H9 (cell line): Measurements from ENCODE around the gene NPHP4. TPM values are rescaled to one million over a fixed set of nuclear protein-coding genes. Genes with fewer than 3 reads are reported as not detected.

ENCODE experiments used
- DNase-seq: peaks from one replicate; pipeline ENCODE4 v3.0.0-alpha.2; 2017
- H2AFZ ChIP-seq: one replicate; pipeline ENCODE4 v1.6.1; 2013; ENCODE audit warnings: mild to moderate bottlenecking, low read length, control low read depth, moderate library complexity
- H2AK5ac ChIP-seq: 2 replicates; pipeline ENCODE4 v1.6.1; 2013; ENCODE audit warnings: low read length, control low read depth, mixed read lengths; ENCODE audit not compliant: insufficient read length
- H2BK120ac ChIP-seq: one replicate; pipeline ENCODE4 v1.6.1; 2013; ENCODE audit warnings: low read depth, mild to moderate bottlenecking, low read length, control low read depth, inconsistent platforms; ENCODE audit not compliant: poor library complexity, severe bottlenecking
- H2BK12ac ChIP-seq: 2 replicates; pipeline ENCODE4 v1.6.1; 2013; ENCODE audit warnings: low read length, control low read depth, mixed read lengths, low read depth; ENCODE audit not compliant: insufficient read length
- H2BK15ac ChIP-seq: 2 replicates; pipeline ENCODE4 v1.6.1; 2013; ENCODE audit warnings: low read depth, low read length, control low read depth
- H2BK20ac ChIP-seq: one replicate; pipeline ENCODE4 v1.6.1; 2013; ENCODE audit warnings: low read depth, mild to moderate bottlenecking, low read length, control low read depth, inconsistent platforms; ENCODE audit not compliant: poor library complexity, severe bottlenecking
- H2BK5ac ChIP-seq: 2 replicates; pipeline ENCODE4 v1.6.1; 2013; ENCODE audit warnings: low read length, control low read depth, mixed read lengths; ENCODE audit not compliant: insufficient read length
- H3K14ac ChIP-seq: 2 replicates; pipeline ENCODE4 v1.6.1; 2013; ENCODE audit warnings: low read length, control low read depth; ENCODE audit not compliant: insufficient read depth
- H3K18ac ChIP-seq: 2 replicates; pipeline ENCODE4 v1.6.1; 2013; ENCODE audit warnings: low read depth, mild to moderate bottlenecking, mixed read lengths, low read length, control low read depth; ENCODE audit not compliant: insufficient read length
- H3K23ac ChIP-seq: 2 replicates; pipeline ENCODE4 v1.6.1; 2013; ENCODE audit warnings: low read length, control low read depth, mixed read lengths, low read depth; ENCODE audit not compliant: insufficient read length
- H3K23me2 ChIP-seq: 2 replicates; pipeline ENCODE4 v1.6.1; 2013; ENCODE audit warnings: low read depth, mild to moderate bottlenecking, mixed read lengths, low read length, control low read depth; ENCODE audit not compliant: insufficient read length, poor library complexity, severe bottlenecking
- H3K27ac ChIP-seq: 2 replicates; pipeline ENCODE4 v1.5.1; 2013; ENCODE audit warnings: low read length, control low read depth, mixed read lengths, low read depth; ENCODE audit not compliant: insufficient read length
- H3K27me3 ChIP-seq: 2 replicates; pipeline ENCODE4 v1.6.1; 2013; ENCODE audit warnings: low read length, control low read depth, inconsistent platforms; ENCODE audit not compliant: insufficient read depth
- H3K4ac ChIP-seq: 2 replicates; pipeline ENCODE4 v1.6.1; 2013; ENCODE audit warnings: low read depth, mild to moderate bottlenecking, control low read depth, inconsistent platforms, low read length, moderate library complexity
- H3K4me1 ChIP-seq: 2 replicates; pipeline ENCODE4 v1.6.1; 2013; ENCODE audit warnings: low read length, control low read depth, inconsistent platforms; ENCODE audit not compliant: insufficient read depth
- H3K4me2 ChIP-seq: 2 replicates; pipeline ENCODE4 v1.6.1; 2013; ENCODE audit warnings: low read length, control low read depth, mixed read lengths; ENCODE audit not compliant: insufficient read length, insufficient read depth
- H3K56ac ChIP-seq: 2 replicates; pipeline ENCODE4 v1.6.1; 2013; ENCODE audit warnings: low read depth, mild to moderate bottlenecking, mixed read lengths, low read length, control low read depth; ENCODE audit not compliant: insufficient read length
- H3K79me1 ChIP-seq: 2 replicates; pipeline ENCODE4 v1.6.1; 2013; ENCODE audit warnings: low read depth, mild to moderate bottlenecking, moderate library complexity, low read length, control low read depth, inconsistent platforms; ENCODE audit not compliant: insufficient read depth, poor library complexity, severe bottlenecking
- H3K79me2 ChIP-seq: 2 replicates; pipeline ENCODE4 v1.6.1; 2013; ENCODE audit warnings: low read length, control low read depth, inconsistent platforms; ENCODE audit not compliant: insufficient read depth
- H3K9ac ChIP-seq: 2 replicates; pipeline ENCODE4 v1.6.1; 2013; ENCODE audit warnings: low read length, control low read depth, mixed read lengths; ENCODE audit not compliant: insufficient read length; ENCODE audit errors: extremely low read depth
- H3K9me3 ChIP-seq: one replicate; pipeline ENCODE4 v1.6.1; 2013; ENCODE audit warnings: low read depth, low read length, inconsistent platforms; ENCODE audit not compliant: control insufficient read depth
- H3T11ph ChIP-seq: one replicate; pipeline ENCODE4 v1.6.1; 2013; ENCODE audit warnings: mild to moderate bottlenecking, low read length, control low read depth, inconsistent platforms
- H4K20me1 ChIP-seq: one replicate; pipeline ENCODE4 v1.6.1; 2013; ENCODE audit not compliant: control insufficient read depth, insufficient read length, insufficient read depth
- H4K5ac ChIP-seq: 2 replicates; pipeline ENCODE4 v1.6.1; 2013; ENCODE audit warnings: low read depth, mild to moderate bottlenecking, mixed read lengths, low read length, control low read depth; ENCODE audit not compliant: insufficient read length
- H4K8ac ChIP-seq: replicated peaks from 2 replicates; pipeline ENCODE4 v1.6.1; 2013; ENCODE audit warnings: low read length, control low read depth, mixed read lengths, low read depth; ENCODE audit not compliant: insufficient read length
- H4K91ac ChIP-seq: 2 replicates; pipeline ENCODE4 v1.6.1; 2013; ENCODE audit warnings: low read depth, mild to moderate bottlenecking, moderate library complexity, mixed read lengths, low read length, control low read depth; ENCODE audit not compliant: insufficient read length
- H3K27ac Mint-ChIP-seq, 3 experiments: 2 replicates in 2 of 3; 3 replicates in 1 of 3; pipeline ENCODE4 v1.8.0; 2020 to 2021; ENCODE audit warnings: mixed read lengths in 3 of 3, mild to moderate bottlenecking in 1 of 3, moderate library complexity in 1 of 3
- H3K27me3 Mint-ChIP-seq: 2 replicates; pipeline ENCODE4 v1.8.0; 2021; ENCODE audit warnings: low read depth, mild to moderate bottlenecking, moderate library complexity, mixed read lengths
- H3K36me3 Mint-ChIP-seq, 3 experiments: 2 replicates in 2 of 3; 3 replicates in 1 of 3; pipeline ENCODE4 v1.8.0; 2020 to 2021; ENCODE audit warnings: low read depth in 3 of 3, mixed read lengths in 3 of 3; ENCODE audit not compliant: insufficient read depth in 1 of 3
- H3K4me1 Mint-ChIP-seq, 2 experiments: 2 replicates each; pipeline ENCODE4 v1.8.0; 2020; ENCODE audit warnings: mixed read lengths in 2 of 2
- H3K4me3 Mint-ChIP-seq, 2 experiments: 2 replicates in 1 of 2; 3 replicates in 1 of 2; pipeline ENCODE4 v1.8.0; 2020 to 2021; ENCODE audit warnings: mild to moderate bottlenecking in 2 of 2, mixed read lengths in 2 of 2, moderate library complexity in 1 of 2
- H3K9me3 Mint-ChIP-seq, 2 experiments: 2 replicates in 1 of 2; 3 replicates in 1 of 2; pipeline ENCODE4 v1.8.0; 2020; ENCODE audit warnings: mild to moderate bottlenecking in 2 of 2, mixed read lengths in 2 of 2, moderate library complexity in 1 of 2
- CTCF ChIP-seq: fragments of 200-600 bp; sonication (generic); conservative IDR thresholded peaks from 3 replicates; pipeline ENCODE4 v1.8.0; 2021; ENCODE audit warnings: antibody characterized with exemption, mild to moderate bottlenecking
- WGBS: extraction: QIAGEN DNeasy Blood & Tissue Kit; methylation state at CpG from one replicate; pipeline ENCODE4 v1.1.7; 2013; ENCODE audit warnings: missing lambda C conversion rate, low lambda C conversion rate, mixed read lengths; ENCODE audit not compliant: insufficient read length; ENCODE audit errors: extremely low coverage; 5-methylcytosine and 5-hydroxymethylcytosine counted together
- total RNA-seq: library from RNA; stranded (reverse); gene quantifications from 2 replicates; pipeline ENCODE4 v1.2.1, GENCODE V29; 2021

Gene NPHP4
- total RNA-seq, 1 experiment from 2014 or later = 17.6 TPM

GRCh38 chr1:5968161-5968736 is 24.0 kb downstream of the NPHP4 start:
- H3K27ac ChIP-seq = no peak overlapping the region
- H4K20me1 ChIP-seq = no peaks in the 10 kb centered on the region
- DNase-seq = no peak
- no peak overlapping the region for H3K4me2 ChIP-seq
- no peak overlapping the region for H2AFZ ChIP-seq
- Mint-ChIP-seq H3K4me3 (no peak overlapping the region), H3K36me3 (peaks cover 4 to 29% (median 14%) of the 10 kb centered on the region in 3 experiments; a peak in 6 of 7 replicates), H3K27me3 (no peaks in the 10 kb centered on the region; the same call in 1 of the 2 replicates), H3K9me3 (no peaks in the 10 kb centered on the region), H3K4me1 (peaks cover 10% of the 10 kb centered on the region in 2 experiments), H3K27ac (no peak overlapping the region; a peak in 2 of 7 replicates)
- no peak overlapping the region for H4K91ac ChIP-seq
- no peak overlapping the region for H2BK15ac ChIP-seq
- no peak overlapping the region for H4K5ac ChIP-seq
- TF ChIP-seq CTCF = no peak
- no peak overlapping the region for H2BK12ac ChIP-seq
- H2AK5ac ChIP-seq = no peak overlapping the region
- no peaks in the 10 kb centered on the region for H3K23me2 ChIP-seq
- no peak overlapping the region for H3K18ac ChIP-seq
- H3K4me1 ChIP-seq = peaks cover 2% of the 10 kb centered on the region; the same call in 1 of the 2 replicates
- no peak overlapping the region for H2BK120ac ChIP-seq
- H3K9ac ChIP-seq = no peak overlapping the region
- H3K14ac ChIP-seq = no peak overlapping the region
- no peaks in the 10 kb centered on the region for H3K9me3 ChIP-seq
- H3K23ac ChIP-seq = no peak overlapping the region
- H2BK5ac ChIP-seq = no peak overlapping the region
- WGBS = no CpG with 5 or more reads among the region's 11 CpGs
- no peaks in the 10 kb centered on the region for H3K79me2 ChIP-seq
- no peak overlapping the region for H3K56ac ChIP-seq
- no peak overlapping the region for H2BK20ac ChIP-seq
- no peaks in the 10 kb centered on the region for H3K79me1 ChIP-seq
- H4K8ac ChIP-seq = no peak overlapping the region
- no peak overlapping the region for H3T11ph ChIP-seq
- no peak overlapping the region for H3K4ac ChIP-seq
- H3K27me3 ChIP-seq = no peaks in the 10 kb centered on the region
